Measurements from ENCODE around the gene AJM1. TPM values are rescaled to one million over a fixed set of nuclear protein-coding genes. Genes with fewer than 3 reads are reported as not detected.
"Not testable (repeated sequence)": the region's sequence is repeated elsewhere in the genome, so short reads cannot be mapped to it uniquely, and the experiment has no call there.

The AJM1 gene
- total and polyA plus RNA-seq, 7 donors = 1.3 to 4.9 (median 2.0) TPM

- H3K4me1 ChIP-seq = no peaks in the 10 kb centered on the region
- DNase-seq = no peak
- WGBS, 3 donors = 89 to 95% (median 90%) methylated on average over 30 of the region's 30 CpGs
- no peak for TF ChIP-seq CTCF (IDR thresholded peaks at IDR 0.05)
- H3K36me3 ChIP-seq (ENCODE audit: insufficient read depth in 1 of 2, low read depth in 1 of 2) = peaks cover 0 to 82% of the 10 kb centered on the region in 2 donors
- intact Hi-C loops (cut with DNase I) = no loop called here
- no peak overlapping the region for H3K4me3 ChIP-seq
- H3K27me3 ChIP-seq (ENCODE audit: insufficient read depth in 3 of 3, low read length in 2 of 3) = no peaks in the 10 kb centered on the region
- no peaks in the 10 kb centered on the region for H3K9me3 ChIP-seq
- no peak overlapping the region for H3K27ac ChIP-seq
- no peak for ATAC-seq
These were observed 11.1 kb upstream of the AJM1 start for GRCh38 chr9:136831002-136831719.

GRCh38 chr9:136831720-136832104 is 10.6 kb upstream of the AJM1 start:
- WGBS, 3 donors = 87 to 89% (median 88%) methylated on average over 23 of the region's 23 CpGs
- Histone ChIP-seq H3K27me3 (ENCODE audit: insufficient read depth in 3 of 3, low read length in 2 of 3) (no peaks in the 10 kb centered on the region), H3K9me3 (no peaks in the 10 kb centered on the region), H3K27ac (no peak overlapping the region), H3K4me1 (no peaks in the 10 kb centered on the region), H3K4me3 (no peak overlapping the region), H3K36me3 (ENCODE audit: insufficient read depth in 1 of 2, low read depth in 1 of 2) (peaks cover 0 to 82% of the 10 kb centered on the region in 2 donors)
- DNase-seq (no peak), ATAC-seq (no peak)
- intact Hi-C loops (cut with DNase I) = no loop called here
- TF ChIP-seq CTCF (IDR thresholded peaks at IDR 0.05) = no peak

- ATAC-seq (peak; percentile 51 to 75 (median 59)), DNase-seq (no peak)
- intact Hi-C loops (cut with DNase I) = no loop called here
- H3K27ac ChIP-seq = no peak overlapping the region
- H3K4me3 ChIP-seq = no peak overlapping the region
- no peak for TF ChIP-seq CTCF (IDR thresholded peaks at IDR 0.05)
- no peaks in the 10 kb centered on the region for H3K4me1 ChIP-seq
- WGBS, 3 donors = 76 to 87% (median 80%) methylated on average over 9 of the region's 9 CpGs
- no peaks in the 10 kb centered on the region for H3K9me3 ChIP-seq
- H3K36me3 ChIP-seq (ENCODE audit: insufficient read depth in 1 of 2, low read depth in 1 of 2) = peaks cover 0 to 73% of the 10 kb centered on the region in 2 donors
- H3K27me3 ChIP-seq (ENCODE audit: insufficient read depth in 3 of 3, low read length in 2 of 3) = no peaks in the 10 kb centered on the region
These were observed 9.7 kb upstream of the AJM1 start for GRCh38 chr9:136832581-136832980.

- H3K9me3 ChIP-seq; H3K4me1 ChIP-seq; H3K27ac ChIP-seq; DNase-seq; ATAC-seq; intact Hi-C loops (cut with DNase I); H3K27me3 ChIP-seq (ENCODE audit: insufficient read depth in 3 of 3, low read length in 2 of 3); H3K4me3 ChIP-seq: not testable (repeated sequence)
- H3K36me3 ChIP-seq (ENCODE audit: insufficient read depth in 1 of 2, low read depth in 1 of 2) = peaks cover 0 to 73% of the 10 kb centered on the region in 2 donors
- WGBS, 3 donors = 83 to 88% (median 86%) methylated on average over 15 to 16 of the region's 16 CpGs
These were observed 8.8 kb upstream of the AJM1 start for GRCh38 chr9:136833381-136834048.

GRCh38 chr9:136835162-136835931 is 6.9 kb upstream of the AJM1 start:
- 89 to 92% (median 90%) methylated on average over 35 to 36 of the region's 36 CpGs for WGBS, 3 donors
- peak in 1 of 2 donors; percentile 12 for DNase-seq
- ATAC-seq = no peak
- Histone ChIP-seq H3K27ac (no peak overlapping the region), H3K4me3 (no peak overlapping the region), H3K36me3 (ENCODE audit: insufficient read depth in 1 of 2, low read depth in 1 of 2) (peaks cover 0 to 73% of the 10 kb centered on the region in 2 donors), H3K27me3 (ENCODE audit: insufficient read depth in 3 of 3, low read length in 2 of 3) (no peaks in the 10 kb centered on the region), H3K4me1 (no peaks in the 10 kb centered on the region), H3K9me3 (no peaks in the 10 kb centered on the region)
- intact Hi-C loops (cut with DNase I) = no loop called here
- no peak for TF ChIP-seq CTCF (IDR thresholded peaks at IDR 0.05)
